ENCODE measurements around the gene PARN.

GRCh38 chr16:14473488-14473887, 156.6 kb downstream of the PARN start:
- TF ChIP-seq SMAD4 (CRISPR knock-in tag; IDR thresholded peaks at IDR 0.05) (no peak), FOXP1 (CRISPR knock-in tag; IDR thresholded peaks at IDR 0.05; ENCODE audit: borderline replicate concordance) (no peak), NFYB (CRISPR knock-in tag; conservative IDR thresholded peaks at IDR 0.05; ENCODE audit: low read depth) (no peak)
- TF ChIP-seq, protein P1, sequence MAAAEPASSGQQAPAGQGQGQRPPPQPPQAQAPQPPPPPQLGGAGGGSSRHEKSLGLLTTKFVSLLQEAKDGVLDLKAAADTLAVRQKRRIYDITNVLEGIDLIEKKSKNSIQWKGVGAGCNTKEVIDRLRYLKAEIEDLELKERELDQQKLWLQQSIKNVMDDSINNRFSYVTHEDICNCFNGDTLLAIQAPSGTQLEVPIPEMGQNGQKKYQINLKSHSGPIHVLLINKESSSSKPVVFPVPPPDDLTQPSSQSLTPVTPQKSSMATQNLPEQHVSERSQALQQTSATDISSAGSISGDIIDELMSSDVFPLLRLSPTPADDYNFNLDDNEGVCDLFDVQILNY (CRISPR knock-in tag; IDR thresholded peaks at IDR 0.05) = no peak
- TF ChIP-seq, protein P2, sequence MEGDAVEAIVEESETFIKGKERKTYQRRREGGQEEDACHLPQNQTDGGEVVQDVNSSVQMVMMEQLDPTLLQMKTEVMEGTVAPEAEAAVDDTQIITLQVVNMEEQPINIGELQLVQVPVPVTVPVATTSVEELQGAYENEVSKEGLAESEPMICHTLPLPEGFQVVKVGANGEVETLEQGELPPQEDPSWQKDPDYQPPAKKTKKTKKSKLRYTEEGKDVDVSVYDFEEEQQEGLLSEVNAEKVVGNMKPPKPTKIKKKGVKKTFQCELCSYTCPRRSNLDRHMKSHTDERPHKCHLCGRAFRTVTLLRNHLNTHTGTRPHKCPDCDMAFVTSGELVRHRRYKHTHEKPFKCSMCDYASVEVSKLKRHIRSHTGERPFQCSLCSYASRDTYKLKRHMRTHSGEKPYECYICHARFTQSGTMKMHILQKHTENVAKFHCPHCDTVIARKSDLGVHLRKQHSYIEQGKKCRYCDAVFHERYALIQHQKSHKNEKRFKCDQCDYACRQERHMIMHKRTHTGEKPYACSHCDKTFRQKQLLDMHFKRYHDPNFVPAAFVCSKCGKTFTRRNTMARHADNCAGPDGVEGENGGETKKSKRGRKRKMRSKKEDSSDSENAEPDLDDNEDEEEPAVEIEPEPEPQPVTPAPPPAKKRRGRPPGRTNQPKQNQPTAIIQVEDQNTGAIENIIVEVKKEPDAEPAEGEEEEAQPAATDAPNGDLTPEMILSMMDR (IDR thresholded peaks at IDR 0.05) = no peak

All from WTC11 (cell line).